ENCODE measurements around the gene UFD1. TPM values are rescaled to one million over a fixed set of nuclear protein-coding genes. Genes with fewer than 3 reads are reported as not detected.
A peak's percentile ranks its signal among the peaks of the same experiment; 100 is the strongest.

UFD1 gene
- total and polyA plus RNA-seq, 9 of the 15 experiments (the other 6 are each of a cell fraction or from before 2014, with no cell fraction given) = 238 to 645 (median 363) TPM

DNA sequence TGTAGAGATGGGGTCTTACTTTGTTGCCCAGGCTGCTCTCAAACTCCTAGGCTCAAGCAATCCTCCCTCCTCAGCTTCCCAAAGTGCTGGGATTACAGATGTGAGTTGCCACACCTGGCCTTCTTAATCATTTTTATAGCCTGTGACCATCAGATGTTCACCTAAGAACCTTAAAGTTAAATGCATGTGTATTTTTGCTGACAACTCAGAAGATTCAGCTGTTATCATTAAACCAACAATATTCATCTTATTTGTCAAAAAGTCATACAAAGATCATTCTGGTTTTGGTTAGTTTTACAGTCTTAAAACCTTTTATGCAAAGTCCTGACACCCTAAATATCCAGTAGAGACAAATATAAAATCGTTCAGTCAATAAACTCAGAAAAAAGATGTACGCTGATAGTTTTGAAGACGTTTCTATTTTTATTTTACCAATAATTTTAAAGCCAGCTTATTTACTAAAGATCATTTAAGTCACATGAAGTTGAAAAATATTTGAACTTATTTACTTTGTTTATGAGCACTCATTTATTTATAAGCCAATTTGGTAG is 23.0 kb upstream of the UFD1 start:
- intact Hi-C loops (cut with micrococcal nuclease) = no loop called here
- TF ChIP-seq, protein P1, sequence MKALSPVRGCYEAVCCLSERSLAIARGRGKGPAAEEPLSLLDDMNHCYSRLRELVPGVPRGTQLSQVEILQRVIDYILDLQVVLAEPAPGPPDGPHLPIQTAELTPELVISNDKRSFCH (CRISPR knock-in tag; IDR thresholded peaks at IDR 0.05) = peak; percentile 5; the same call in 1 of the 2 replicates
- TF ChIP-seq, protein P1 (tag; IDR thresholded peaks at IDR 0.05) = no peak
- 0 out of 2 replicates have a peak, but pooled peaks have one; percentile 62 for TF ChIP-seq HEY1 (CRISPR knock-in tag; IDR thresholded peaks at IDR 0.05; ENCODE audit: borderline replicate concordance)
- peak; percentile 56; the same call in 1 of the 2 replicates for TF ChIP-seq MAFG (tag; conservative IDR thresholded peaks at IDR 0.05)
- TF ChIP-seq POLR2H (tag; IDR thresholded peaks at IDR 0.05; ENCODE audit: low read depth) = peak; percentile 62; the same call in 1 of the 2 replicates
- TF ChIP-seq POLR2A (conservative IDR thresholded peaks at IDR 0.05) = 0 out of 2 replicates have a peak, but pooled peaks have one; percentile 1
- peak; percentile 88 for TF ChIP-seq ZNF316 (IDR thresholded peaks at IDR 0.05)
- no peak for TF ChIP-seq STAT5A (IDR thresholded peaks at IDR 0.05; ENCODE audit: borderline replicate concordance, low read length)
- TF ChIP-seq POLR2B (IDR thresholded peaks at IDR 0.05; ENCODE audit: low read depth, partially characterized antibody) = peak; percentile 31
- no peak for TF ChIP-seq ZEB2 (IDR thresholded peaks at IDR 0.05)
- FAIRE-seq (no peak), ATAC-seq (no peak), DNase-seq (ENCODE audit: extremely low read depth in 1 of 4, low spot score in 3 of 4) (no peak)
- BruUV-seq (replicated peaks) = no TSS peak
- H3K4me1 ChIP-seq (replicated peaks in 1 of 2; ENCODE audit: control insufficient read depth in 2 of 2, insufficient read depth in 2 of 2, low read length in 2 of 2) = peaks cover 0 to 2% of the 10 kb centered on the region in 2 experiments; a peak in 3 of 5 replicates
- in situ Hi-C loops (cut with MboI) = loop anchor here (10.0 kb wide), 1 partner anchor 843 kb away; no protein-coding TSS in a partner anchor
- ChIA-PET CTCF (ENCODE audit: low intra/inter-chr PET ratio) (no interaction called here), POLR2A (interaction anchor here (0.6 to 5.1 kb wide), 16 partner anchors 6 to 728 kb away, joined by 3 to 46 read pairs (median 6); partner anchors contain the start of genes CDC45 and UFD1)
- H3K9me1 ChIP-seq (ENCODE audit: control insufficient read depth, insufficient read depth, low read length) = no peaks in the 10 kb centered on the region
- no peak overlapping the region for H3K9ac ChIP-seq (ENCODE audit: insufficient read depth in 1 of 2, low read depth in 2 of 2, low read length in 2 of 2)
- H2AFZ ChIP-seq (ENCODE audit: low read depth, low read length) = no peak overlapping the region
- no peaks in the 10 kb centered on the region for H3K9me3 ChIP-seq (replicated peaks; ENCODE audit: control insufficient read depth, insufficient read depth, low read depth, low read length)
- peaks cover 1% of the 10 kb centered on the region; the same call in 1 of the 2 replicates for H4K20me1 ChIP-seq (replicated peaks; ENCODE audit: control insufficient read depth, insufficient read depth, low read length)
- H3K4me2 ChIP-seq (ENCODE audit: insufficient read depth, low read length) = no peak overlapping the region
- WGBS (ENCODE audit: insufficient coverage, low coverage, missing lambda C conversion rate) = 80% methylated on average over 3 of the region's 3 CpGs
- peaks cover 99% of the 10 kb centered on the region for H3K36me3 ChIP-seq (ENCODE audit: control insufficient read depth, insufficient read depth, low read length)
- H3K27ac ChIP-seq (ENCODE audit: extremely low read depth, low read depth, low read length) = no peak overlapping the region
- no peaks in the 10 kb centered on the region for H3K79me2 ChIP-seq (ENCODE audit: control insufficient read depth, insufficient read depth, low read length)
- H3K4me3 ChIP-seq = no peak overlapping the region
- H3K27me3 ChIP-seq (ENCODE audit: control insufficient read depth in 2 of 2, insufficient read depth in 2 of 2, low read length in 2 of 2) = no peaks in the 10 kb centered on the region
